SK-MEL-5 (cell line): ENCODE measurements around the gene DZIP1. TPM values are rescaled to one million over a fixed set of nuclear protein-coding genes. Genes with fewer than 3 reads are reported as not detected.
"Not testable (repeated sequence)": the region's sequence is repeated elsewhere in the genome, so short reads cannot be mapped to it uniquely, and the experiment has no call there.

Source experiments
- DNase-seq: peaks from one replicate; pipeline ENCODE4 v3.0.0-alpha.2; 2016; ENCODE audit warnings: low read depth, low spot score
- in situ Hi-C: cut with HindIII; loops from 2 replicates; pipeline ENCODE4 v1.10.0; 2016; ENCODE audit warnings: low sequenced_read_pairs, high pct_unique_total_duplicates, low pct_unique_long_range_greater_than_20kb
- polyA plus RNA-seq, 2 experiments: library from polyadenylated mRNA; depleted of rRNA; stranded (reverse); fragments of >200 nt; gene quantifications; 2 replicates each; pipeline ENCODE4 v1.2.3, GENCODE V29; 2015
- total RNA-seq: library from RNA; depleted of rRNA; stranded (reverse); fragments of >200 nt; shearing (Covaris generic); gene quantifications from 2 replicates; pipeline ENCODE4 v1.2.3, GENCODE V29; 2014; rRNA removed

The DZIP1 gene
- 16.1 and 20.1 TPM in 2 replicates for total RNA-seq
- 20.5 and 20.9 TPM in 2 replicates for polyA plus RNA-seq (2015; cell fraction: cytosol; rRNA removed)
- polyA plus RNA-seq (2015; cell fraction: nucleus; rRNA removed), result 64.1 and 84.4 TPM in 2 replicates

- in situ Hi-C loops, result no loop called here
- DNase-seq, result peak; percentile 88
These were observed at the start of gene DZIP1 for GRCh38 chr13:95644601-95645052. TSS of gene DZIP1 (minus strand) at chr13:95644706. CDS start at chr13:95642029, 2,677 bp downstream.

GRCh38 chr13:95690986-95691385, 46.5 kb upstream of the DZIP1 start:
- in situ Hi-C loops, DNase-seq: not testable (repeated sequence)

- no peak for DNase-seq
- in situ Hi-C loops, result no loop called here
These were observed 45.0 kb upstream of the DZIP1 start for GRCh38 chr13:95689582-95689926.

- DNase-seq, in situ Hi-C loops: not testable (repeated sequence)
These were observed 40.5 kb upstream of the DZIP1 start for GRCh38 chr13:95684960-95685359.

GRCh38 chr13:95684418-95684817, 39.9 kb upstream of the DZIP1 start:
- DNase-seq, result no peak
- in situ Hi-C loops, result no loop called here

GRCh38 chr13:95679722-95680121, 35.2 kb upstream of the DZIP1 start:
- in situ Hi-C loops, result no loop called here
- DNase-seq, result no peak

- no peak for DNase-seq
- in situ Hi-C loops, result no loop called here
These were observed 34.5 kb upstream of the DZIP1 start for GRCh38 chr13:95678967-95679366.

- DNase-seq, result peak; percentile 44
- in situ Hi-C loops, result no loop called here
These were observed 33.2 kb upstream of the DZIP1 start for GRCh38 chr13:95677564-95678266.

GRCh38 chr13:95676762-95677563, 32.5 kb upstream of the DZIP1 start, which contains the start of gene DNAJC3:
TSS of gene DNAJC3 (plus strand) at chr13:95677139. CDS start at chr13:95677256, 117 bp downstream.
- in situ Hi-C loops, result no loop called here
- DNase-seq, result peak; percentile 97

GRCh38 chr13:95676105-95676761, 31.7 kb upstream of the DZIP1 start:
- peak; percentile 44 for DNase-seq
- in situ Hi-C loops, result no loop called here

- DNase-seq, result no peak
- in situ Hi-C loops, result no loop called here
These were observed 27.1 kb upstream of the DZIP1 start for GRCh38 chr13:95671597-95671996.

- in situ Hi-C loops, DNase-seq: not testable (repeated sequence)
These were observed 22.7 kb upstream of the DZIP1 start for GRCh38 chr13:95667235-95667634.

- in situ Hi-C loops, result no loop called here
These were observed 16.6 kb upstream of the DZIP1 start for GRCh38 chr13:95660981-95661581.

GRCh38 chr13:95659500-95659899, 15.0 kb upstream of the DZIP1 start:
- DNase-seq, result no peak
- in situ Hi-C loops, result no loop called here

More at GRCh38 chr13:95660981-95661581, 16.6 kb upstream of the DZIP1 start:
- peak; percentile 77 for DNase-seq

GRCh38 chr13:95656386-95657015, 12.0 kb upstream of the DZIP1 start:
- DNase-seq, result no peak
- in situ Hi-C loops, result no loop called here

- DNase-seq, result no peak
- in situ Hi-C loops, result no loop called here
These were observed 8.3 kb upstream of the DZIP1 start for GRCh38 chr13:95652821-95653220.

- DNase-seq, result no peak
- in situ Hi-C loops, result no loop called here
These were observed 7.8 kb upstream of the DZIP1 start for GRCh38 chr13:95652244-95652764.
